Breast epithelium (tissue), 4 donors: Measurements from ENCODE around the gene ANKS1B. TPM values are rescaled to one million over a fixed set of nuclear protein-coding genes. Genes with fewer than 3 reads are reported as not detected.

ENCODE experiments used
- DNase-seq, 2 donors: peaks; one replicate each; pipeline ENCODE4 v3.0.0-alpha.2; 2019; ENCODE audit warnings: low spot score in 2 of 2
- H3K27ac ChIP-seq, 2 donors: fragments of 200-600 bp; sonication (generic) in 1 of 2; one replicate each; pipeline ENCODE4 v1.5.1; 2016 to 2019; ENCODE audit warnings: mild to moderate bottlenecking in 1 of 2
- H3K27me3 ChIP-seq, 2 donors: fragments of 200-600 bp; sonication (generic) in 1 of 2; one replicate each; pipeline versions ENCODE4 v1.5.1 to v1.6.0; 2017 to 2019; ENCODE audit warnings: control low read depth in 1 of 2, mild to moderate bottlenecking in 1 of 2
- H3K36me3 ChIP-seq: fragments of 200-600 bp; one replicate; pipeline ENCODE4 v1.5.1; 2019
- H3K4me1 ChIP-seq, 2 donors: fragments of 200-600 bp; sonication (generic); one replicate each; pipeline ENCODE4 v1.5.1; 2016 to 2019; ENCODE audit warnings: control low read depth in 1 of 2
- H3K4me3 ChIP-seq, 3 donors: fragments of 200-600 bp; sonication (generic); 1 replicate in 2 of 3; 2 replicates in 1 of 3; pipeline ENCODE4 v1.5.1; 2016 to 2019; ENCODE audit warnings: mild to moderate bottlenecking in 3 of 3, moderate library complexity in 2 of 3
- H3K9me3 ChIP-seq, 2 donors: fragments of 200-600 bp; sonication (generic) in 1 of 2; one replicate each; pipeline ENCODE4 v1.5.1; 2016 to 2019; ENCODE audit warnings: control low read depth in 1 of 2
- POLR2A ChIP-seq: fragments of 450-650 bp; IDR thresholded peaks from one replicate; pipeline ENCODE4 v1.6.1; 2016; ENCODE audit warnings: antibody characterized with exemption, mild to moderate bottlenecking, moderate library complexity
- POLR2AphosphoS5 ChIP-seq, 3 donors: sonication (generic); formaldehyde crosslinking; IDR thresholded peaks; one replicate each; pipeline ENCODE4 v1.6.1; 2017; ENCODE audit warnings: antibody characterized with exemption in 3 of 3
- intact Hi-C: fragments of 100-400 bp; cut with DNase I; formaldehyde crosslinking; loops from one replicate; pipeline ENCODE4 v1.15.1; 2023; ENCODE audit warnings: low total_unique reads
- total RNA-seq, 3 donors: library from RNA; depleted of rRNA; stranded (reverse); fragments of >200 nt; gene quantifications; one replicate each; pipeline ENCODE4 v1.1.0, GENCODE V29; 2016
- TF ChIP-seq, protein P1 (sequence below), 3 donors: fragments of 450-650 bp; IDR thresholded peaks; one replicate each; pipeline ENCODE4 v1.5.1; 2016 to 2017; ENCODE audit warnings: antibody characterized with exemption in 3 of 3, mild to moderate bottlenecking in 3 of 3, moderate library complexity in 3 of 3

The ANKS1B gene
- total RNA-seq, 3 donors from 2014 or later, result 16.6 to 115 (median 32.4) TPM

DNA sequence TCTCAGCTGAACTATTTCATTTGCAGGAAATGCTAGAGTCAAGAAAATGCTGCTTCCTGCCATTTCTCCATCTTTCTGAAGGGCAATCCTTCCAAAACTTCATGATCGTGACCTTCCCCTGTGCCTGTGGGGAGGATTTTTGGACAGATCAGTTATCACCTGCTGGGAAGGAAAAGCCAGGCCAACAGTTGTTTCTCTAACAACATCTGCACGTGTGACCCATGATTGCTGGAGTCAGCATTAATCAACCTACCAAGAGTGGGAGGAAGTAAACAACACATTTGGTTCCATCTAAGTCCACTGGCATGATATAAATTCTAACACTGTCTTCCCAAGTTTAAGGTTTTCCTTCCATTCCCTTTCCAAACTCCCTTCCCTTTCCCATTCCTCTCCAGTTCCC, 1167.0 kb downstream of the ANKS1B start:
- intact Hi-C loops, result no loop called here
- DNase-seq, result no peak
- no peaks in the 10 kb centered on the region for H3K36me3 ChIP-seq
- no peaks in the 10 kb centered on the region for H3K4me1 ChIP-seq
- no peak overlapping the region for H3K27ac ChIP-seq
- H3K27me3 ChIP-seq, result no peaks in the 10 kb centered on the region
- TF ChIP-seq POLR2AphosphoS5 (IDR thresholded peaks at IDR 0.05) (no peak), POLR2A (no peak)
- TF ChIP-seq, protein P1, sequence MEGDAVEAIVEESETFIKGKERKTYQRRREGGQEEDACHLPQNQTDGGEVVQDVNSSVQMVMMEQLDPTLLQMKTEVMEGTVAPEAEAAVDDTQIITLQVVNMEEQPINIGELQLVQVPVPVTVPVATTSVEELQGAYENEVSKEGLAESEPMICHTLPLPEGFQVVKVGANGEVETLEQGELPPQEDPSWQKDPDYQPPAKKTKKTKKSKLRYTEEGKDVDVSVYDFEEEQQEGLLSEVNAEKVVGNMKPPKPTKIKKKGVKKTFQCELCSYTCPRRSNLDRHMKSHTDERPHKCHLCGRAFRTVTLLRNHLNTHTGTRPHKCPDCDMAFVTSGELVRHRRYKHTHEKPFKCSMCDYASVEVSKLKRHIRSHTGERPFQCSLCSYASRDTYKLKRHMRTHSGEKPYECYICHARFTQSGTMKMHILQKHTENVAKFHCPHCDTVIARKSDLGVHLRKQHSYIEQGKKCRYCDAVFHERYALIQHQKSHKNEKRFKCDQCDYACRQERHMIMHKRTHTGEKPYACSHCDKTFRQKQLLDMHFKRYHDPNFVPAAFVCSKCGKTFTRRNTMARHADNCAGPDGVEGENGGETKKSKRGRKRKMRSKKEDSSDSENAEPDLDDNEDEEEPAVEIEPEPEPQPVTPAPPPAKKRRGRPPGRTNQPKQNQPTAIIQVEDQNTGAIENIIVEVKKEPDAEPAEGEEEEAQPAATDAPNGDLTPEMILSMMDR (IDR thresholded peaks at IDR 0.05), result no peak
- H3K9me3 ChIP-seq, result no peaks in the 10 kb centered on the region
- no peak overlapping the region for H3K4me3 ChIP-seq

DNA sequence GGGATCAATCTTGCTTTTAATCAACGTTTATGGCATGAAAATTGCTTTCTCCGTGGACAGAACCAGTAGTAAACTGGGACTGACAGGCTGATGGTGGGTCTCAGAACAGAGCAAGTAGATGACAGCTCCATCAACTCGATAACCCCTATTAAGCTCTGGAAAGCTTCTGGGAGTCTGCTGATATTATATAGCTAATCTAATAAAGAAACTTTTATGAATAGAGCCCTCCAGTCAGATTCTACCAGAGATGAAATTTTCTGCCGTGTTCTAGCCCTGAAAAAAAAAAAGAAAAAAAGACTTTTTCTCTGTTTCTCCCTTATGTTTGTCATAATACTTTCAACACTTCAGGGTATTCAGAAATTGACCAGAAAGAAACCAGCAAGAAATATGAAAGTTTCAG, 1168.0 kb downstream of the ANKS1B start:
- no peak overlapping the region for H3K4me3 ChIP-seq
- no peak overlapping the region for H3K27ac ChIP-seq
- no peaks in the 10 kb centered on the region for H3K36me3 ChIP-seq
- intact Hi-C loops, result no loop called here
- no peaks in the 10 kb centered on the region for H3K4me1 ChIP-seq
- H3K9me3 ChIP-seq, result no peaks in the 10 kb centered on the region
- no peak for TF ChIP-seq POLR2A
- no peak for TF ChIP-seq POLR2AphosphoS5 (IDR thresholded peaks at IDR 0.05)
- TF ChIP-seq, protein P1 (IDR thresholded peaks at IDR 0.05), result no peak
- H3K27me3 ChIP-seq, result no peaks in the 10 kb centered on the region
- DNase-seq, result no peak

DNA sequence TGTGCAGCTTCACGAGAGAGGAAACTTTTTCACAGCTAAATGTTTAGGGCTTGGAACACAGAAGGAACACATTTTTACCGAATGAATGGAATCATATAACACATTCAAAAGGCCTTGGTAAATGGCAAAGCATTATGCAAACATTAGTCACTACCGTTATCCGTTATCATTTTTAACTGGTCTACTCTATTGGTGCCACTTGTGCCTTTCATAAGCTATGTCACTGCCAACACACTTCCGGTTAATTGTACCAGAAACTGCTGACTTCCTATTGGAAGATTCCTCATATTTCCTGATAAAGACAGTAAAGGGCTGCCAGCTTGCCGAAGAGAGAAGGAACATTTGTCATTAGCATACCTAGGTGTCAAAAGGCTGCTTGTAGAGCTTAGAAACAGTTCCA, 1170.5 kb downstream of the ANKS1B start:
- DNase-seq, result no peak
- Histone ChIP-seq H3K4me1 (no peaks in the 10 kb centered on the region), H3K4me3 (no peak overlapping the region), H3K27ac (no peak overlapping the region), H3K27me3 (no peaks in the 10 kb centered on the region), H3K9me3 (no peaks in the 10 kb centered on the region), H3K36me3 (no peaks in the 10 kb centered on the region)
- TF ChIP-seq POLR2A, result no peak
- TF ChIP-seq POLR2AphosphoS5 (IDR thresholded peaks at IDR 0.05), result no peak
- TF ChIP-seq, protein P1 (IDR thresholded peaks at IDR 0.05), result no peak
- intact Hi-C loops, result no loop called here

DNA sequence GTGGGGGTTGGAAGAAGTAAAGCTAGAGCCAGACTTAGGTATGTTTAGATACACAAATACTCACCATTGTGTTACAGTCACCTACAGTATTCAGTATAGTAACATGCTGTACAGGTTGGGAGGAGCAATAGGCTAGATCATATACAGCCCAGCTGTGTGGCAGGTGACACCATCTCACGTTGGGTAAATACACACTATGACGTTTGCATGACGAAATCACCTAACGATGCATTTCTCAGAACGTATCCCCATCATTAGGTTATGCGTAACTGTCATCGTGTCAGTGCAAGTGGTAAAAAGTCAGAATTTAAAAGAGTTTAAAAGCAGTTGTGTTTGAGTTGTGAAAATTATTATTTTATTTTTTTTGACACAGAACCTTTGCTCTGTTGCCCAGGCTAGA, 1172.5 kb downstream of the ANKS1B start:
- TF ChIP-seq, protein P1 (IDR thresholded peaks at IDR 0.05), result no peak
- TF ChIP-seq POLR2A (no peak), POLR2AphosphoS5 (IDR thresholded peaks at IDR 0.05) (no peak)
- Histone ChIP-seq H3K27ac (no peak overlapping the region), H3K36me3 (no peaks in the 10 kb centered on the region), H3K4me1 (no peaks in the 10 kb centered on the region), H3K4me3 (no peak overlapping the region), H3K27me3 (no peaks in the 10 kb centered on the region), H3K9me3 (no peaks in the 10 kb centered on the region)
- DNase-seq, result no peak
- intact Hi-C loops, result no loop called here

DNA sequence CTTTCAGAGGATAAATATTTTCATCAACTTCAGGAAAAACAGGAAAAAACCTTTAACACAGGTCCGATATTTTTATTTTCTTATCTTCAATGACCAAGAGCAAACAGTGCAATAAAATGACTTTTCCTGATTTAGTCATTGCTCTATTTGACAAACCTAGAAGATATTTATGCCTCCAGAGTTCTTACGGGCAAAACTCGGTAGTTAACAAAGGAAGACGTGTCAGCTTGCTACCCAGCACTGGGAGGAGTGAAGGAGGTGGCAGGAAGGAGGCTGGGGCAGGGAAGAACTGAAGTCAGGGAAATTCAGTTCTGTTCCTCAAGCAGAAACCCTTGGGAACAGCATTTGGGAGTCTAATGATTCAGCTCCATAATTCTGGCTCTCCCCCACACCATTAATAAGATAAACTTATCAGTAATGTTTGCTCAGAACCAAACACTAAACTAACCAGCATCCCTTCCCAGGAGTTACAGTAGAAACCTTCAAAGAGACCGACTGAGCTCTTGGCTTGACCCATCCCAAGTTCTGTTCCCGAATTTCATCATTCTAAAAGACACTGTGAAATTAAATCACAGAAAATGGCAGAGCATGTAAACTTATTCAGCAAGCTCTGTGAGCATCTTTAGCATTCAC, 1176.4 kb downstream of the ANKS1B start:
- TF ChIP-seq, protein P1 (IDR thresholded peaks at IDR 0.05), result no peak
- TF ChIP-seq POLR2AphosphoS5 (IDR thresholded peaks at IDR 0.05), result no peak
- TF ChIP-seq POLR2A, result no peak
- Histone ChIP-seq H3K36me3 (no peaks in the 10 kb centered on the region), H3K27me3 (no peaks in the 10 kb centered on the region), H3K27ac (no peak overlapping the region), H3K9me3 (no peaks in the 10 kb centered on the region), H3K4me3 (no peak overlapping the region), H3K4me1 (no peaks in the 10 kb centered on the region)
- intact Hi-C loops, result no loop called here
- DNase-seq, result no peak
